Activated effector memory CD4-positive, alpha-beta T cell treated with Interleukin-2 at 50 U/mL for 16 hours (primary cell): ENCODE results near the gene DYNC1LI1.
A peak's percentile ranks its signal among the peaks of the same experiment; 100 is the strongest.

Source experiments
- DNase-seq: peaks from one replicate; pipeline ENCODE4 v3.0.0-alpha.2; 2020

Gene DYNC1LI1

DNA sequence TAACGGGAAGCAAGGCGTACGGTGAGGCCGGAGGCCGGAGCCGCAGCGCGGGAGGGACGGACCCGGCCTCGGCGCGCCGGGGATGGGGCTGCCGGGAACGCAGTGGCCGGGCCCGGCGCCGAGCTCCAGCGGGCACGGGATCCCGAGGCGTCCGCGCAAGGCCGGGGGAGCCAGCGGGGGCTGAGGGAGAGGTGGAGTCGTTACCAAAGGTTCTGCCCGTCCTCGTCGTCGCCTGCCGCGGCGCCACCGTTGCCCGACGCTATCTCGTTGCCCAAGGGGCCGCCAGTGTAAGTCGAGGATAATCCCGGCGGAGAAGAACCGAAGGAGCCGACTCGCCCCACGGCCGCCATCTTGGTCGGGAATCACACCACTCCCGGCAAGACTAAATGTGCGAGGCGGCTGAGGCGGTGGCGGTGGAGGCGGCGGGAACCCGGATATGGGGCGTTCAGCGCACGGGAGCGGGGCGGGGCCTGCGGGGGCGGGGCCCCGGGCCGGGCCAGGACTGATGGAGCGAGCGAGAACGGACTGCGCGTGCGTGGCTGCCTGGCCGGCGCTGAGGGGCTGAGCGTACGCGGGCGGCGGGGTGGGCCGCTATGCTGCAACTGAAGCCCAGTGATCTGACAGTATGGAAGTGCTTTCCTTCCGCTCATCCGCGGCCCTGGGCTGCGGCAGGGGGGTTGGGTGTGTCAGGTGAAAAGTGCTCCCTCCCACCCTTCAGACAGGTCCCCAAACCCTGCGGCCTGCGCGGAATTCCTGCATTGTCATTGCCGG, at the start of gene DYNC1LI1:
TSS of gene DYNC1LI1 (minus strand) at position 438 of the 771 bp plus-strand sequence. CDS start at position 350, 88 bp downstream.
- peak; percentile 89 for DNase-seq

DNA sequence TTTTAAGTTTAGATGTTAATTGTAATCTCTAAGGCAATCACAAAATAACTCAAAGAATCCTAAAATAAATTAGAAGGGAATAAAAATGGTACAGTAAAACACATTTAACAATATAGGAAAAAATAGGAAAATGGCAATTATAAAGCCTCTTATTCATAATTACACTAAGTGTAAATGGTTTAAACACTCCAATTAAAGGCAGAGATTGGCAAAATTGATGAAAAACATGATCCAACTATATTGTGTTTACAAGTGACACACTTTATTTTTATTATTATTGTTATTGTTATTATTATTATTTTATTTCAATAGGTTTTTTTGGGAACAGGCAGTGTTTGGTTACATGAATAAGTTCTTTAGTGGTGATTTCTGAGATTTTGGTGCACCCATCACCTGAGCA, 48.7 kb upstream of the DYNC1LI1 start:
- DNase-seq: no peak

DNA sequence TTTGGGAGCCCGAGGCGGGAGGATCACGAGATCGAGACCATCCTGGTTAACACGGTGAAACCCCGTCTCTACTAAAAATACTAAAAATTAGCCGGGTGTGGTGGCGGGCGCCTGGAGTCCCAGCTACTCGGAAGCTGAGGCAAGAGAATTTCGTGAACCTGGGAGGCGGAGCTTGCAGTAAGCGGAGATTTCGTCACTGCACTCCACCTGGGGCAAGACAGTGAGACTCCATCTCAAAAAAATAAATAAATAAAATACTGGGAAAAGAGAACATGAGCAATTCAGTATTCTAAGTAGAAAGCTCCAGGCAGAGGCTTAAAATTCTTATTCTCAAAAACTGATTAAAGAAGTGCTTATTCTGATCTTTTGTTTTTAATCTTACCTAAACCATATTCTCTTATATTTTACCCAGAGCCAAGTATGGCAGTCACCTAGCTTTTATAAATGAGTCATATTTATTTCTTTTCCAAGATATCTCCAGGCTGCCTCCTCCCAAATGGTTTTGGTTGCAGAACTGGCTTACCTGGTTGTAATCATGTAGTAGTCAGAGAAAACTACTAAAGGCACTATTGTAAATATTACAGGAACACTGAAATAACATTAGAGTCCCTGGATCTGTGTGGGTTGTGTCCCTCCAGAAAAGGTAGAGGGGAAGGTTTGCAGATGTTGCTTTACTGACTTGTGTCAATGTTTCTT, 45.8 kb upstream of the DYNC1LI1 start:
- DNase-seq: no peak

DNA sequence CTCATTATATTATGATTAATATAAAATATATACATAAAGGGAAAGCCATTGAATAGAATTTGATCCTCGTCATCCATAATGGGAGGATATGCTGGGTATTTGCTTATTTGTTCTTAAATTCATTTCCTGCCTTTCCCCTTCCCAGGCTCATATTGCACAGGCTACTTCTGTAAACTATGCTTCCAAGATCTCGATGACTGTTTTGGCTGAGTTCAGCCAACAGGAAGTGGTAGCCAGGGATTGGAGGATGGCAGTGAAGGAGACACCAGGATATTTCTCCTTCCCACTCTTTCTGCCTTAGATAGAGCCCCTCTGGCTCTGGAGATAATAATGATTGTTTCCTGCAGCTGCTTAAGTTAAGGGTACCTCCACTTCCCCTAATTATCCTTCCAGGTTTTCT, 44.3 kb upstream of the DYNC1LI1 start:
- no peak for DNase-seq

DNA sequence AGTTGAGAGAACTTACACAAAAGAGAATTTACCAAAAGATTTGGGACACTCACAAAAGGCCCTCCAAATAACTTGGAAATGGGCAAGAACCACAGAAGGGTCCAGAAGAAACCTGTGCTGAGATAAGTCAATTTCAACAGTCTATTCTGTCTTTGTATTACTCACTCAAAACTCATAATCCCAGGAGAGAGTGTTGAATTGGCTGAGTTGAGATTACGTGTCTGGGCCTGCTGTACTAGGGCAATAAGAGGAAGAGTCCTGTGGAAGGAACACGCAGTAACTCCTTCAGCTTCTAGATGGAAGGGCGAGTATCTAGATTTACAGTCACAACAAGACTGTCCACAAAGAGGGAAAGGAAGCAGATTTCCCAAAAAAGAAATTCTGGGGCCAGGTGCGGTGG, 42.5 kb upstream of the DYNC1LI1 start:
- DNase-seq: no peak

DNA sequence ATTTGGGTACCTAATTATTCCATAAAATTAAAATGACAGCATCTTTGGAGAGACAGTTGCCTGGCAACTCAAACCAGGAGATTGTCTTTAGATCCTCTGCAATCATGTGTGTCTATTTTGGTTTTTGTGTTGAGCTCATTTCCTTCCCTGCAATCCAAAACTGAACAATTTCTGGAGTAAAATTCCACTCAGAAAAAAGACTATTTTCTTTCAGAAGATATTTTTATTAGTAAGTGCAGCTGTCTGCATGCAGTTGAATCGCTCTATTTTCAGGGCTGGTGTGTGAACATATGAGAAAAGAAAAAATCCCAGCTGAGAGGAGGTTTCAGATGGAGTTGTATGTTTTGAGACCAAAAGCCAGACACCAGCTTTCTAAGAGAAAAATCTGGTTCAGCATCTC, 41.9 kb upstream of the DYNC1LI1 start:
- no peak for DNase-seq

DNA sequence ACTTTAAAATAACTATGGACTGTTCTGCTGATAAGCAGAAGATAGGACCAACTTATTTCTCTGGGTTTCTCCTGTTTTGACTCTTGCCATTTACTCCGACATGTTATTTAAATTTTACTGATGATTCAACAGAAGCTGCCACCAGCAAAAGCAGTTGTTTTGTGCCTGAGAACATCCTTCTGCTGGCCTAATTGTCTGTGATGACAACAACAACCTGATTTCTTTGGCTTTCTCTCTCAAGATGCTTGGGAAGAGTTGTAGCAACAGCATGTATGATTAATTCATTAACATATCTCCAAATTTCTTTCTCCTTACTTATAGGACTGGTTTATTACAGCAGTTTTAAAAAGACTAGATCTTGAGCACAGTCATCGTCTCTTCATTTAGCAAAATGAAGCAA, 36.9 kb upstream of the DYNC1LI1 start:
- DNase-seq: no peak

DNA sequence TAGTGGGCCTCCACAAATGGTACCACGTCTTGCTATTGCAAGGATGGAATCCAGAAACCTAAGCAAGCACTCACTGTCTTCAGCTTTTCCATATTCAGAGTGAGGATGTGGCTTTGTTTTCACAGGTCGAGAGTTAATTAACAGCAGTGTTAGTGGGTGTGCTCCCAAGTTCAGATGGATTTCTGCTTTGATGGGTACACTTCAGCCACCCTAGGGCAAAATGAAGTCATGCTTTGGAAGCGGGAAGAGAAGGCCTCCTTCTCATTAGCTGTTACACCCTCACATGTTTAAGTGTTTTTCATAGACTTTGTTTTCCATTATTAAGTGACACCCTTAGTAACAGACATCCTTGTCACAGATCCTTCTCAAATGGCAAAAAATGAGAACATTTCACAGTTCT, 36.3 kb upstream of the DYNC1LI1 start:
- DNase-seq: no peak

DNA sequence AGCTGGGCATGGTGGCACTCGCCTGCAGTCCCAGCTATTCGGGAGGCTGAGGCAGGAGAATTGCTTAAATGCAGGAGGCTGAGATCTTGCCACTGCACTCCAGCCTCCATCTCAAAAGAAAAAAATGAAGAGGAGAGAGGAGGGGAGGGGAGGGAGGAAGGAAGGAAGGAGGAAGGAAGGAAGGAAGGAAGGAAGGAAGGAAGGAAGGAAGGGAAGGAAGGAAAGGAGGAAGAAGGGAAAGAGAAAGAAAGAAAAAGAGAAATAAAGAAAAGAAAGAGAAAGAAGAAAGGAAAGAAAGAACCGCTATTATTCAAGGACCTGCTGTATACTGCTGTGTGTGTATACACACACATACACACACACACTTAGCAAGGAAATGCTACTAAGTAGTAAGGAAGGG, 35.6 kb upstream of the DYNC1LI1 start:
- DNase-seq: no peak

DNA sequence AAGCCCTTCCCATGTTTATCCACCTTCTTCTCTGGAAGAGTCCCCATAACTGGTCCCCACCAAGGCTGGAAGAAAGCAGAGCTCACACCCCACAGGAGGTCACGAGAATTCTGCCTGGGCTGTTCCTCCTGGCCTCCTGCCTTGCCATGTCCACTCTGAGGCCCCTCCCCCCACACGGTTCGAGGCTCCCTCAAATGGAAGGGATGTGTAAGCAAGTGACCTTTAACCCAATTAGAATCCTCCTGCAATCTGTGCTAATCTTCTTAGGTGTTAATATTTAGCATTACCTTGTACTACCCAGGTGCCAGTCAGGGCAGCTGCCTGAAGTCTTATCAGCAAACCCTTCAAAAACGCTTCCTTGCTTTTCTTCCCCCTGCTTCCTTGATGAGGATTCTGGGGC, 32.4 kb upstream of the DYNC1LI1 start:
- DNase-seq: no peak

DNA sequence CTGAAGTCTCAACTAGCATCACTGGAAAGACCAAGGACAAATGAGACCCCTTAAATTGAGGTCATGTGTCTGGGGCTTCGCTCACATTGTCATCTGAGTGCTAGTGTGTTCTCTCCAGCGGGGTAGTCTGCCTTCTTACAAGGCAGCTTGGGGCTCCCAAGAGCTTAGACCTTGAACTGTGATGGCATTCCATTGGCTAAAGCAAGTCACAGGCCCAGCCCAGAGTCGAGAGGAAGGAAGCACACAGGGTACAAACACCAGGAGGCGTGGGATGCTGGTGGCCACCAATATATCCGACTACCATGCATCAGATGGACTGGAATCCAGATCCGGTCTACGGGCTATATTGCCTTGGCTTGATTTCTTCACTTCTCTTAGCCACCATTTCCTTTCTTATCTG, 31.5 kb upstream of the DYNC1LI1 start:
- DNase-seq: no peak

DNA sequence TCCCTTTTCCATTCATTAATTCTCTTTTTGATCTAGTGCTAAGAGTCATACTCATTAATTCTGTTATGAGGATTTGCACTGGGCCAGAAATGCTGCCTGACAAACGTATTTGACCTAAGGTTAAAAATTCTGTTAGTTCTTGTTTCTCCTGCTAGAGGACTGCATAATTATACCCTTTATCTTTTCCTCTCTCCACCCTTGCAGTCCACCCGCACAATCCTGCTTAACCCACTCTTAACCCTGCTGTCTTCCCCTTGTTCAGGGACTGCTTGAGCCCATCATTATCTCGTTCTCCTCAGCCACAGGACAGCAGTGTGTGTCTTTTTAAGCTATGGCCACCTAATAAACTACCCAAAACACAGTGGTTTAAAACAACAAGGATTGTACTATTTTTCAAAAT, 31.1 kb upstream of the DYNC1LI1 start:
- DNase-seq: no peak

DNA sequence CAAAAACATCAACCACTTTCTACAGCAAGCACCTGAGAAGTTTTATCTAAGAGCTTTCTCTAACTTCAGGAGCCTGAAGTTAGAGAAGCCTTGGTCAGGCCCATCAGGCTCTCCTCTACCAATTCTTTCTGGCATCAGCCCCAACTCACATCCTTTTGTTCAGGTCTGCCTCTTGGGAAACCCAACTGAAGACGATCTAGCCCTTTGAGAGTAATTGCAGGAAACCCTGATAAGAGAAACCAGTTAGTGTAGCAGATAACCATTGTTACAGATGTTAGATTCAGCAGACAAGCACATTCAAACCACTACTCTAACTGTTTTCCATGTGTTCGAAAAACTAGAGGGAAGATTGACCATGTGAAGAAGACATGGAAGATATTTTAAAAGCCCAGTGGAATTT, 27.0 kb upstream of the DYNC1LI1 start:
- DNase-seq: no peak

DNA sequence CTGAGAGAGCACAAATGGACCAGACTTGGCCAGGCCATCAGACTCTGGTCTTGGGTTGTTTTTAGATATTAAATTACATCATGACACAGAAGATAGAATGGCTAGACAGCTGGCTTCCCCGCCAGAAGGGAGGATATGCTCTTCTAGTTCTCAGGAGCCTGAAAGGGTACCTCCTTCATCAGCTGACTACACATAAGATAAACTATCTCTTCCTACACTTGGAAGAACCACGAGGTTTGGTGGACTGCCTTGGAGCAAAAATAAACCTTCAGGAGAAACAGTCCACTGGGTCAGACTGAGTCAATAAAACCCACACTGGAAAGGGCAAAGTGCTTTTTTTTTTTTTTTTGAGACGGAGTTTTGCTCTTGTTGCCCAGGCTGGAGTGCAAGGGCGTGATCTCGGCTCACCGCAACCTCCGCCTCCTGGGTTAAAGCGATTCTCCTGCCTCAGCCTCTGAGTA, 26.3 kb upstream of the DYNC1LI1 start:
- no peak for DNase-seq

DNA sequence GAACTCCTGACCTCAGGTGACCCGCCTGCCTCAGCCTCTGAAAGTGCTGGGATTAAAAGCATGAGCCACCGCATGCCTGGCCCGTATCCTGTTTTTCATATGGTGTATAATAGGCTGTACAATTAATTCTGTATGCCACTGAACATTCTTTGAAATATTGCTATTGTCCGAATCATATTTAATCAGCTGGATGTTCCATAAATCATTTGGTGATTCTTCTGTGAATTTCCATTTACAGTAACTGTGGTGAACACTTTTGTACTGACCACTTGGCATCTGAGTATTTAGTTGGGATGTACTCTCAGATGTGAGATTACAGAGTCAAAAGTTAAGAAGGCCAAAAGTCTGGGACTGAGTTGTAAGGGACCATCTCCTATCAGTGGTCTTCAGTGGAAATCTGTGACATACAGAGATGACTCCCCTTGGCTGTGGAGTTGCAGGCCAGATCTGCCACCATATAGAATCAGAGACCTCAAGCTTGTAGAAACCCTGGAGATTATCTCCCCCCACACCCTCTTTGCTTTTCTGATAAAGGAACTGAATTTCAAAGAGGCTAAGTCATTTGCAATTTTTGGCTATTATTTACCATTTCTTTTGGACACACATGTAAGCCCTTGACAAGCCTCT, 25.7 kb upstream of the DYNC1LI1 start:
- no peak for DNase-seq

DNA sequence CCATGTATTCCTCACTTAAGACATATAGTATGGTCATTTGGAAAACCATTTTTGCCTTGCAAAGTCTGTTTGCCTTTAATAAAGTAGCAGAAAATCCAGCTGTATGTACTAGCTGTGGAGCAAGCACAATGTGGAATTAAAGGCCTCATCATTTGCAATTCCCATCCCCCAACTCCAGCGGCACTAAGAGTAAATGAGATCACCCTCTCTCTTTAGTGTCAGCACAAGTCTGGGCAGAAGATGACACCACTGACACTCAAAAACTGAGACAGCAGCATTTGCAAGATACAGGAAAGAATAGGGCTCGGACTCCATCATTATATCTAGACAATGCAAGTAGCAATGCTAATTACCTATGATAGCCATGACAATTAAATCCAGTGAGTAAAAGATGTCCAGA, 24.7 kb upstream of the DYNC1LI1 start:
- no peak for DNase-seq

DNA sequence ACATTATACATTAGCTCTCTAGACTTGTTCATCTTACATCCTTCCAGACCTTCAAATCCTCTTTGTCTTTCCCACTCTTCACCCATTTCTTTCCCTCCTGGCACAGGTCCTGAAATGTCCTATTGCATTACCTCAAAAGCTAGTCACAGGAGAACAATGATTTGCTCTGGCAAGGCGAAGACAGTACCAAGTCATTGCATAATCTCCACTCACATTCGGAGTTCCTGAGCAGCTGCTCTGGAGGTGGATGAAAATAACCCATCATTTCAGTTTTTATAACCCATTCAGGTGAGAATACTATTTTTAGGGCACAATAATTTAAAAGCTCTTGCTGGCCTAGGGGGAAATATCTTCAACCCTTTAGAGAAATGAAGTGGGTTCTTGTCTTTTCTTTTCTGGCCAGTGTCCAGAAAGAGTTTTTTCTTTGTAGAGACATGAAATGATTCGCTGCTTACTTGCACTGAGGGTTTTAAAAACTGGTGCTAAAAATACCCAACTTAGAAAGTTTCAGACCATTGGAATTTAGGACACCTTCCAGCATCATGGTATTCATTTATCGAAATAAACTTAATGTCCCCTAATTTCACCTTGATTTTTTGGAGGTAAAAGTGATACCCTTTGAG, 23.4 kb upstream of the DYNC1LI1 start:
- no peak for DNase-seq

DNA sequence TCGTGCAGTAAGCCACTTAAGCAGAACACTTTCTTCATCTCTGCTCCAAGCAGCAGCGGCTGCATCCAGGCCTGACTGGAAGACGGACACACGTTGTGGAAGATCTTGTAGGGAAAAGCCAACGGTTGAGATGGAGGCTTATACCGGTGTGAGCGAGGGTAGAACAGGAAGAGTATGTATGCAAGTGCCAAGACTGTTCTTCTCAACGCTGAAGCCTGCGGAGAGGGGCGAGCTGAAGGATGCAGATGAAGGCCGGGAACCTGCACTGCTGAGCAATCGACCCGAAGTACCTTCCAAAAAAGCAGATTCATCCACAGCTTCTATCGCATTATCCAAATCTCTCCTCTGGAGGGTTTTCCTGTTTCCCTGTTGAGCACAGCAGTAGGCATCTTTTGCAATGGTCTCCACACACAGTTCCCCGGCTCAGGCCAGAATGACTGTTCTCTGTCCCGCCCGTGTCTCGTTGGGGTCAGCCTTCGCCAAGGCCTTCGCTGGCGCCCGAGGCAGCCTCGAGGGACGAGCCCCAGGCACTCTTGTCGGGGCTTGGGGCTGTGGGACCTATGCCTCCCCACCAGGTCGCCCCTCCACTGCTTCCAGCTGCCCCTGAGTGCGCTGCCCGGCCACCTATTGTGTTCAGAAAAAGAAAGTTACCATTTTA, 22.2 kb upstream of the DYNC1LI1 start:
- DNase-seq: no peak

DNA sequence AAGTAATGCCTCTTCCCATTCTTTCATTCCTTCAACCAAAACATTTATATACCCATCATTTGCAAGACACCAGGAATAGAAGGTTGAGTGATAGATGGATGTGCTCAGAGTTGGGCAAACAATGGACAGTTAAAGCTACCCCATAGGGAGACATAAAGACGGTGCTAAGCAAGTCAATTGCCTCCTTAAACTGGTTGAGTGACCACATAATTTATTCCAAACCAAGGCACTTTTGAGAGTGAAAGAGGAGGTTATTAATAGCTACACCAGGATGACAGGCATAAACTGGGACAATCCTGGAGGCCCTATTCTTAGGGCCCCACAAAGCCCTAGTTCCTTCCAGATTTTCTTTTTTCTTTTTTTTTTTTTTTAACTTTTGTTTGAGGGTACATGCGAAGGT, 21.4 kb upstream of the DYNC1LI1 start:
- DNase-seq: no peak

DNA sequence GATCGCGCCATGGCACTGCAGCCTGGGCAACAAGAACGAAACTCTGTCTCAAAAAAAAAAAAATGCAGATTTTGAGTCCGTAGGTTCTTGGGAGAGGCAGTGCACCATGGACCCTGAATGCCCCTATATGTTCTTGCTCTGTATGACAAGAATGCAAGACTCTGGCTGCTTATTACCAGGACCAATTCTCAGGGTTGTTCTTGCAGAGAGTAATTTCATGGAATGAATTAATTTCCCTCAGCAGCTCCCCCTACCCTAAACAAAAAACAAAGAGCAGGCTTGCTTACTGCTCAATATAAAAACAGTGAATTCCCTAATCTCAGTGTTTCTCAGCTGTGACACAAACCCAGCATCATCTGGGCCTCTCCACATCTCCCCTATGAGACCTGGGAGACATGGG, 20.5 kb upstream of the DYNC1LI1 start:
- DNase-seq: no peak

DNA sequence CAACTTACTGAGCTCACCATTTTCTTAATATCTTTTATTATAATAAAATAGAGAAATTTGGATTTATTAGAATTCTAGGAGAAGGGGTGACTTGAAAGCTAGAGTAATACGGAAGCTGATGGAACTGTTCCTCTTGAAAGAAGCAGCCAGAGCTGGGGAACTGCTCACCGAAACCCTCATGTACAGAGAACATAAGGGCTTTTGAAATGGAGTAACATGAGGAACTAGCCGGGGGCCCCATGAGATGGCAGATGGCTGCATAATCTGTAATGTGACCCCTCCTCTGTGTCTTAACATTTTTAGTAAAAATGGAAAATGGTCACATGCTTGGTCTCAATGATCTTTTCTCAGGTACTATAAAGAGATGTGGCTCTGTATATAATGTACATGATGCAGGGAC, 15.7 kb upstream of the DYNC1LI1 start:
- no peak for DNase-seq

DNA sequence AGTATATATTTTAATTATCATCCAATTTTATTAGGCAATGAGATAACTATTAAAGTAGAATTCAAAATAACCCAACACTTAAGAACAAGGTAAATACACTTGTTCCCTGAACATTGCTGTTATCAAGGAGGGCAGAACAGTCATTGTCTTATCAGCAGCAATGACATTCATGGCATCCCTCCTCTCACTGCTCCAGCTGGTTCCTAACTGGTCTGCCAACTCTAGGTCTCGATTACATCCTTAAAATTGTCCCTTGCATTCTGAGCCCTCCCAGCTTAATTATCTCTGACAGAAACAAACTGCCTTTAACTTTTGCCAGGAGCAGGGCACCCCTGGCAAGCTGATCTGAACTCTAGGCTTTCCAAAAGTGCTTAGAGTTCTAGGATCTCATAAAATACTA, 14.0 kb upstream of the DYNC1LI1 start:
- DNase-seq: no peak

DNA sequence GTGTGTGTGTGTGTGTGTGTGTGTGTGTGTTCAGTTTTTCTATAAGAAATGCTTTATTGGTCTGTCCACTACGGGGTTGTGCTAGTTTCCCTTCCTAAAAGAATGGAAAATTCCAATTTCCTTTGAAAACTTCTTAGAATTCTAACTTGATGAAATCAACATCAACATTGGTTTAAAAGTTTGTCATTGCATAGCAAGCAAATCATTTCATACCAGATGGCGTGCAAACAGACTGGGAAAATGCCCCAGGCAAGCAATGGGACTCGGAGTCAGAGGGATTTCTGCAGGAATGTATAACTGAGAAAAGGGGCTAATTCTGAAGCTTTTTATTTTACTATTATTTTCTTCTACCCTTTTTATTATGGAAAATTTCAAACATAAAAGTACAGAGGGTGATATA, 13.1 kb upstream of the DYNC1LI1 start:
- no peak for DNase-seq
